Spleen (tissue), 11 donors: ENCODE data around the gene IDI2. TPM values are rescaled to one million over a fixed set of nuclear protein-coding genes. Genes with fewer than 3 reads are reported as not detected.
A peak's percentile ranks its signal among the peaks of the same experiment; 100 is the strongest.

Experiments used
- DNase-seq: peaks from one replicate; pipeline ENCODE4 v3.0.0-alpha.2; 2020
- H3K27ac ChIP-seq, 8 donors: fragments of 200-600 bp; sonication (generic) in 7 of 8; 1 replicate in 4 of 8; 2 replicates in 4 of 8; pipeline versions ENCODE4 v1.5.0 to v1.8.0; 2016 to 2021; ENCODE audit warnings: inconsistent platforms in 4 of 8, mild to moderate bottlenecking in 4 of 8, moderate library complexity in 1 of 8
- H3K27me3 ChIP-seq, 7 donors: fragments of 200-600 bp; sonication (generic) in 6 of 7; replicated peaks in 1 of 7; 1 replicate in 4 of 7; 2 replicates in 3 of 7; pipeline versions ENCODE4 v1.5.0 to v1.8.0; 2016 to 2021; ENCODE audit warnings: inconsistent platforms in 3 of 7, mild to moderate bottlenecking in 1 of 7
- H3K36me3 ChIP-seq, 6 donors: fragments of 200-600 bp; sonication (generic) in 5 of 6; 1 replicate in 4 of 6; 2 replicates in 2 of 6; pipeline versions ENCODE4 v1.5.0 to v1.8.0; 2016 to 2021; ENCODE audit warnings: inconsistent platforms in 2 of 6
- H3K4me1 ChIP-seq, 6 donors: fragments of 200-600 bp; sonication (generic) in 5 of 6; 1 replicate in 3 of 6; 2 replicates in 3 of 6; pipeline versions ENCODE4 v1.5.0 to v1.8.0; 2016 to 2021; ENCODE audit warnings: inconsistent platforms in 3 of 6
- H3K4me3 ChIP-seq, 8 donors: fragments of 200-600 bp; sonication (generic) in 7 of 8; 1 replicate in 4 of 8; 2 replicates in 4 of 8; pipeline versions ENCODE4 v1.5.0 to v1.8.0; 2016 to 2021; ENCODE audit warnings: inconsistent platforms in 4 of 8, mild to moderate bottlenecking in 4 of 8, moderate library complexity in 2 of 8
- H3K9me3 ChIP-seq, 8 donors: fragments of 200-600 bp; sonication (generic) in 7 of 8; 1 replicate in 4 of 8; 2 replicates in 4 of 8; pipeline versions ENCODE4 v1.5.0 to v1.8.0; 2016 to 2021; ENCODE audit warnings: inconsistent platforms in 4 of 8
- CTCF ChIP-seq, 11 experiments: fragments of 200-600 bp in 7 of 11; fragments of 450-650 bp in 4 of 11; sonication (generic) in 4 of 11; IDR thresholded peaks in 8 of 11; conservative IDR thresholded peaks in 3 of 11; 1 replicate in 7 of 11; 2 replicates in 4 of 11; pipeline versions ENCODE4 v1.4.0 to v1.8.0; 2016 to 2021; ENCODE audit warnings: antibody characterized with exemption in 11 of 11, inconsistent platforms in 4 of 11, mild to moderate bottlenecking in 1 of 11
- POLR2A ChIP-seq, 3 donors: fragments of 450-650 bp; IDR thresholded peaks; one replicate each; pipeline ENCODE4 v1.5.1; 2017; ENCODE audit warnings: antibody characterized with exemption in 3 of 3, mild to moderate bottlenecking in 1 of 3
- POLR2AphosphoS5 ChIP-seq, 3 donors: sonication (generic); formaldehyde crosslinking; IDR thresholded peaks; one replicate each; pipeline ENCODE4 v1.5.1; 2017; ENCODE audit warnings: antibody characterized with exemption in 3 of 3
- WGBS, 5 donors: extraction: QIAGEN DNeasy Blood & Tissue Kit in 3 of 5; methylation state at CpG; one replicate each; pipeline versions ENCODE4 v1.1.5 to v1.1.7; 2013 to 2018; 5-methylcytosine and 5-hydroxymethylcytosine counted together
- intact Hi-C: fragments of 100-400 bp; cut with DNase I; formaldehyde crosslinking; loops from one replicate; pipeline ENCODE4 v1.15.0; 2023; ENCODE audit warnings: low total_unique reads
- polyA plus RNA-seq, 3 donors: library from polyadenylated mRNA; stranded (reverse); fragments of 200-250 nt; gene quantifications; one replicate each; pipeline ENCODE4 v1.2.1, GENCODE V29; 2013
- total RNA-seq, 7 donors: library from RNA; depleted of rRNA in 3 of 7; stranded (reverse); fragments of >200 nt in 3 of 7; fragmentation: NEBNext Ultra II Directional in 4 of 7; extraction: Animal tissue kit (Norgen Biotek cat#: 25700) in 4 of 7; gene quantifications; one replicate each; pipeline versions ENCODE4 v1.1.0 to v1.2.1, GENCODE V29; 2016 to 2021
- donor health status: healthy with polysubstance abuse.
- donor health status: DM: no; HTN: no; CAD: no; lungs with moderate emphysema.
- donor health status: DM: no; HTN: no; CAD: no.
- donor health status: Bipolar disorder and iron deficiency.
- donor health status: healthy.
- donor health status: DM: no; HTN: no; CAD: no.
- donor health status: DM: yes; HTN: yes; CAD: no.

The IDI2 gene
- total and polyA plus RNA-seq, 10 donors, result 0.06 to 0.09 TPM; not detected in 8

DNA sequence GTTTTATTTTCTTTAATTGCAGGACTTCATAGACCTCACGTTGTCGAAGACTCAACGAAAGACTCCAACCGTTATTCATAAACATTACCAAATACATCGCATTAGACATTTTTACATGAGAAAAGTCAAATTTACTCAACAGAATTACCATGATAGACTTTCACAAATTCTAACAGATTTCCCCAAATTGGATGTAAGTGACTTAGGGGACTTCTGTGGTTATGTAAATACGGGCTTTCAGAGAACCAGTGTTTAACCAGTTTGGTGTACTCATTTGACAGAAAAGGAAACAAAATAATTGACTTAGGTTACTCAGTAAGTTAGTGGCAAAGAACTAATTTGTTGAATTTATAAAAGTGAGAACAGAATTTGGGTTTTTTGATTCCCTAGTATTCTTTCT, 33.2 kb downstream of the IDI2 start:
- H3K36me3 ChIP-seq, result peaks cover 0 to 52% (median 49%) of the 10 kb centered on the region in 6 donors
- TF ChIP-seq CTCF (IDR thresholded peaks at IDR 0.05 in 8 of 11, conservative IDR thresholded peaks at IDR 0.05 in 3 of 11) (no peak), POLR2AphosphoS5 (IDR thresholded peaks at IDR 0.05) (no peak), POLR2A (IDR thresholded peaks at IDR 0.05) (no peak)

DNA sequence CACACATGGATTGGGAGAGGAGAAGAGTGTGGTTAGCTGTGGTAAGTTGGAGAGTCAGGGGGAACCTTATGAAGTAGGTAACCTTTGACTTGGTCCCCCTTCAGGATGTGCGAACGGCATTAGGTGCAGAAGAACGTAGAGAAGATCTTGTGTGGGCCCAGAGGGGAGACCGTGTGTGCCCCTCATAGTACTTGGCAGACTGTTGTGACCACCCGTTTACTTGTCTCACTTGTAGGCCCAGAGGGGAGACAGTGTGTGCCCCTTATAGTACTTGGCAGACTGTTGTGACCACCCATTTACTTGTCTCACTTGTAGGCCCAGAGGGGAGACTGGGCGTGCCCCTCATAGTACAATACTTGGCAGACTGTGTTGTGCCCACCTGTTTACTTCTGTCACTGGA, 34.9 kb downstream of the IDI2 start:
- Histone ChIP-seq H3K9me3 (no peaks in the 10 kb centered on the region), H3K4me1 (peaks cover 22 to 47% (median 36%) of the 10 kb centered on the region in 6 donors), H3K27ac (no peak overlapping the region), H3K4me3 (no peak overlapping the region), H3K27me3 (no peaks in the 10 kb centered on the region), H3K36me3 (peaks cover 0 to 36% (median 33%) of the 10 kb centered on the region in 6 donors)
- DNase-seq, result no peak
- 84 to 98% (median 91%) methylated on average over 6 of the region's 6 CpGs for WGBS, 5 donors
- TF ChIP-seq POLR2A (IDR thresholded peaks at IDR 0.05), result no peak
- no peak for TF ChIP-seq POLR2AphosphoS5 (IDR thresholded peaks at IDR 0.05)
- TF ChIP-seq CTCF (IDR thresholded peaks at IDR 0.05 in 8 of 11, conservative IDR thresholded peaks at IDR 0.05 in 3 of 11), result no peak
- intact Hi-C loops, result no loop called here

More for the DNA sequence above, 33.2 kb downstream of the IDI2 start:
- DNase-seq, result no peak
- 79 to 86% (median 83%) methylated on average over 6 of the region's 6 CpGs for WGBS, 5 donors
- Histone ChIP-seq H3K4me3 (no peak overlapping the region), H3K9me3 (no peaks in the 10 kb centered on the region), H3K27ac (no peak overlapping the region), H3K4me1 (peaks cover 16 to 33% (median 29%) of the 10 kb centered on the region in 6 donors), H3K27me3 (no peaks in the 10 kb centered on the region)
- intact Hi-C loops, result no loop called here

DNA sequence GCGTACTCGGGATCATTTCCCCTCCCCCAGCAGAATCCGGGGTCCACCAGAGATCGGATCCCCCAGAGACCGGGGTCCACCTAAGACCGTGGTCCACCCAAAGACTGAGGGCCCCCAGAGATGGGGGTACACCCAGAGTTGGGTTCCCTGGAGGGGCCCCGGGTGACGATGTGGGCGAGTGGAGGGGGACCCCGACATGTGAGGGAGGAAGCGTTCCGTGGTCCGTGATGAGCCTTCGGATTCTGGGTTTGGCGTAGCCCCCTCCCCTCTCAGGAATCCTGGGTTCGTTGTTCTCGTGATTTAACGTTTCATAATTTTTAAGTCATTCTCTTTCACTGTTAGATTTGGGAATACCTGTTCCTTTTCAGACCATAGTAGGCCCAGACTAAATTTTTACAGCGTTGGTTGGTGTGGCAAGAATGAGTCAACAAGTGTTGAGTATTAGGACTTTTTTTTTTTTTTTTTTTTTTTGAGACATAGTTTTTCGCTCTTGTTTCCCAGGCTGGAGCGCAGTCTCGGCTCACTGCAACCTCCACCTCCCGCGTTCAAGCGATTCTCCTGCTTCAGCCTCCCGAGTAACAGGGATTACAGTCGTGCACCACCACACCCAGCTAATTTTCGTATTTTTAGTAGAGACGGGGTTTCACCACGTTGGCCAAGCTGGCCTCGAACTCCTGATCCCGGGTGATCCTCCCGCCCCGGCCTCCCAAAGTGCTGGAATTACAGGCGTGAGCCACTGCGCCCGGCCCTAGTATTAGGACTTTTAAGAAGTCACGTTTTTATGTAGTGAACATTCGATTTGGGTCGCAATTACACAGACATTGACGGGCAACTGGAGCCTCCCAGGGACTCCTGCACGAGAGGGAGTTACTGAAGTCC, 36.8 kb downstream of the IDI2 start:
- Histone ChIP-seq H3K4me3 (peak overlapping the region; percentile 75 to 99 (median 93)), H3K27me3 (no peaks in the 10 kb centered on the region), H3K9me3 (no peaks in the 10 kb centered on the region), H3K36me3 (peaks cover 0 to 17% (median 15%) of the 10 kb centered on the region in 6 donors), H3K4me1 (peaks cover 22 to 47% (median 36%) of the 10 kb centered on the region in 6 donors), H3K27ac (peak overlapping the region; percentile 84 to 95 (median 89))
- 27 to 34% (median 30%) methylated on average over 36 to 42 of the region's 42 CpGs for WGBS, 5 donors
- DNase-seq, result no peak
- intact Hi-C loops, result no loop called here
- no peak for TF ChIP-seq CTCF (IDR thresholded peaks at IDR 0.05 in 8 of 11, conservative IDR thresholded peaks at IDR 0.05 in 3 of 11)
